Measurements from ENCODE around the gene ARMC2. TPM values are rescaled to one million over a fixed set of nuclear protein-coding genes. Genes with fewer than 3 reads are reported as not detected.

The ARMC2 gene
- total and polyA plus RNA-seq, 2 donors (not counting 1 experiment from before 2014, with no cell fraction given): 4.8 to 9.9 TPM

- Histone ChIP-seq H3K79me2 (ENCODE audit: control insufficient read depth, insufficient read depth, low read length) (no peaks in the 10 kb centered on the region), H3K27ac (ENCODE audit: low read length in 2 of 2) (no peak overlapping the region), H3K36me3 (replicated peaks in 1 of 2; ENCODE audit: control extremely low read depth in 1 of 2, control insufficient read depth in 1 of 2, extremely low read depth in 1 of 2, insufficient read depth in 2 of 2, low read length in 1 of 2) (no peaks in the 10 kb centered on the region), H4K20me1 (ENCODE audit: control insufficient read depth, insufficient read depth, low read length, poor library complexity, severe bottlenecking) (no peaks in the 10 kb centered on the region), H3K9ac (ENCODE audit: low read length) (no peak overlapping the region), H3K27me3 (replicated peaks in 1 of 4; ENCODE audit: control extremely low read depth in 1 of 4, control insufficient read depth in 3 of 4, insufficient read depth in 4 of 4, low read length in 3 of 4) (no peaks in the 10 kb centered on the region), H2AFZ (ENCODE audit: insufficient read depth, low read depth, low read length, poor library complexity, severe bottlenecking) (no peak overlapping the region), H3K4me1 (ENCODE audit: control insufficient read depth in 2 of 2, insufficient read depth in 2 of 2, low read length in 2 of 2) (peaks cover 8 to 9% of the 10 kb centered on the region in 2 donors), H3K9me3 (ENCODE audit: control extremely low read depth in 1 of 3, control insufficient read depth in 2 of 3, insufficient read depth in 1 of 3, low read length in 2 of 3) (peaks cover 0 to under 1% (median 0%) of the 10 kb centered on the region in 3 donors), H3K4me3 (ENCODE audit: control extremely low read depth in 1 of 5, extremely low read depth in 1 of 5, insufficient read depth in 1 of 5, low read depth in 2 of 5, low read length in 4 of 5) (no peak overlapping the region), H3K4me2 (replicated peaks; ENCODE audit: low read depth, low read length, poor library complexity, severe bottlenecking) (no peak overlapping the region)
- TF ChIP-seq, protein P1, sequence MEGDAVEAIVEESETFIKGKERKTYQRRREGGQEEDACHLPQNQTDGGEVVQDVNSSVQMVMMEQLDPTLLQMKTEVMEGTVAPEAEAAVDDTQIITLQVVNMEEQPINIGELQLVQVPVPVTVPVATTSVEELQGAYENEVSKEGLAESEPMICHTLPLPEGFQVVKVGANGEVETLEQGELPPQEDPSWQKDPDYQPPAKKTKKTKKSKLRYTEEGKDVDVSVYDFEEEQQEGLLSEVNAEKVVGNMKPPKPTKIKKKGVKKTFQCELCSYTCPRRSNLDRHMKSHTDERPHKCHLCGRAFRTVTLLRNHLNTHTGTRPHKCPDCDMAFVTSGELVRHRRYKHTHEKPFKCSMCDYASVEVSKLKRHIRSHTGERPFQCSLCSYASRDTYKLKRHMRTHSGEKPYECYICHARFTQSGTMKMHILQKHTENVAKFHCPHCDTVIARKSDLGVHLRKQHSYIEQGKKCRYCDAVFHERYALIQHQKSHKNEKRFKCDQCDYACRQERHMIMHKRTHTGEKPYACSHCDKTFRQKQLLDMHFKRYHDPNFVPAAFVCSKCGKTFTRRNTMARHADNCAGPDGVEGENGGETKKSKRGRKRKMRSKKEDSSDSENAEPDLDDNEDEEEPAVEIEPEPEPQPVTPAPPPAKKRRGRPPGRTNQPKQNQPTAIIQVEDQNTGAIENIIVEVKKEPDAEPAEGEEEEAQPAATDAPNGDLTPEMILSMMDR (IDR thresholded peaks at IDR 0.05): no peak
- no peak for TF ChIP-seq EZH2 (IDR thresholded peaks at IDR 0.05; ENCODE audit: borderline replicate concordance, insufficient read depth, low read depth, low read length, poor library complexity, severe bottlenecking)
- no peaks in the 10 kb centered on the region for H3K27me3 Mint-ChIP-seq
- peaks cover 8% of the 10 kb centered on the region for H3K4me1 Mint-ChIP-seq
- intact Hi-C loops (cut with micrococcal nuclease): no loop called here
- DNase-seq: no peak
- WGBS (ENCODE audit: insufficient coverage): 88% methylated on average over 4 of the region's 5 CpGs
- CTCF ChIA-PET: interaction anchor here (1.1 kb wide), 1 partner anchor 20 kb away, joined by 3 read pairs; no protein-coding TSS in a partner anchor
- H3K4me3 Mint-ChIP-seq: no peak overlapping the region
- no peaks in the 10 kb centered on the region for H3K9me3 Mint-ChIP-seq (ENCODE audit: insufficient read depth)
- POLR2A ChIA-PET: no interaction called here
- ATAC-seq (ENCODE audit: low read depth): no peak
- H3K27ac Mint-ChIP-seq: no peak overlapping the region
Measured at GRCh38 chr6:108966251-108966650, 118.0 kb downstream of the ARMC2 start.

- ChIA-PET POLR2A (no interaction called here), CTCF (interaction anchor here (1.1 kb wide), 1 partner anchor 19 kb away, joined by 3 read pairs; no protein-coding TSS in a partner anchor)
- Histone ChIP-seq H3K79me2 (ENCODE audit: control insufficient read depth, insufficient read depth, low read length) (no peaks in the 10 kb centered on the region), H3K9ac (ENCODE audit: low read length) (no peak overlapping the region), H3K9me3 (ENCODE audit: control extremely low read depth in 1 of 3, control insufficient read depth in 2 of 3, insufficient read depth in 1 of 3, low read length in 2 of 3) (no peaks in the 10 kb centered on the region), H3K4me1 (ENCODE audit: control insufficient read depth in 2 of 2, insufficient read depth in 2 of 2, low read length in 2 of 2) (peaks cover 8 to 9% of the 10 kb centered on the region in 2 donors), H3K27ac (ENCODE audit: low read length in 2 of 2) (no peak overlapping the region), H2AFZ (ENCODE audit: insufficient read depth, low read depth, low read length, poor library complexity, severe bottlenecking) (peak overlapping the region; percentile 30), H3K4me3 (ENCODE audit: control extremely low read depth in 1 of 5, extremely low read depth in 1 of 5, insufficient read depth in 1 of 5, low read depth in 2 of 5, low read length in 4 of 5) (no peak overlapping the region), H3K36me3 (replicated peaks in 1 of 2; ENCODE audit: control extremely low read depth in 1 of 2, control insufficient read depth in 1 of 2, extremely low read depth in 1 of 2, insufficient read depth in 2 of 2, low read length in 1 of 2) (no peaks in the 10 kb centered on the region), H4K20me1 (ENCODE audit: control insufficient read depth, insufficient read depth, low read length, poor library complexity, severe bottlenecking) (no peaks in the 10 kb centered on the region), H3K27me3 (replicated peaks in 1 of 4; ENCODE audit: control extremely low read depth in 1 of 4, control insufficient read depth in 3 of 4, insufficient read depth in 4 of 4, low read length in 3 of 4) (no peaks in the 10 kb centered on the region), H3K4me2 (replicated peaks; ENCODE audit: low read depth, low read length, poor library complexity, severe bottlenecking) (no peak overlapping the region)
- Mint-ChIP-seq H3K4me1 (peaks cover 8% of the 10 kb centered on the region), H3K27ac (no peak overlapping the region), H3K27me3 (no peaks in the 10 kb centered on the region), H3K9me3 (ENCODE audit: insufficient read depth) (no peaks in the 10 kb centered on the region), H3K4me3 (no peak overlapping the region)
- WGBS (ENCODE audit: insufficient coverage): 21% methylated on average over 7 of the region's 12 CpGs
- TF ChIP-seq, protein P1 (IDR thresholded peaks at IDR 0.05): no peak
- TF ChIP-seq EZH2 (IDR thresholded peaks at IDR 0.05; ENCODE audit: borderline replicate concordance, insufficient read depth, low read depth, low read length, poor library complexity, severe bottlenecking): no peak
- DNase-seq: no peak
- intact Hi-C loops (cut with micrococcal nuclease): no loop called here
- ATAC-seq (ENCODE audit: low read depth): peak; percentile 33
Measured at GRCh38 chr6:108966855-108967755, 118.9 kb downstream of the ARMC2 start.

All from B cell (primary cell).